NCI-H748 (cell line): ENCODE measurements around the gene MOV10.
"Not testable (repeated sequence)": the region's sequence is repeated elsewhere in the genome, so short reads cannot be mapped to it uniquely, and the experiment has no call there.

ENCODE experiments used
- DNase-seq: peaks from one replicate; lab custom pipeline; 2025; ENCODE audit not compliant: unreplicated experiment; lab: John Stamatoyannopoulos, UW

Gene MOV10, protein sequence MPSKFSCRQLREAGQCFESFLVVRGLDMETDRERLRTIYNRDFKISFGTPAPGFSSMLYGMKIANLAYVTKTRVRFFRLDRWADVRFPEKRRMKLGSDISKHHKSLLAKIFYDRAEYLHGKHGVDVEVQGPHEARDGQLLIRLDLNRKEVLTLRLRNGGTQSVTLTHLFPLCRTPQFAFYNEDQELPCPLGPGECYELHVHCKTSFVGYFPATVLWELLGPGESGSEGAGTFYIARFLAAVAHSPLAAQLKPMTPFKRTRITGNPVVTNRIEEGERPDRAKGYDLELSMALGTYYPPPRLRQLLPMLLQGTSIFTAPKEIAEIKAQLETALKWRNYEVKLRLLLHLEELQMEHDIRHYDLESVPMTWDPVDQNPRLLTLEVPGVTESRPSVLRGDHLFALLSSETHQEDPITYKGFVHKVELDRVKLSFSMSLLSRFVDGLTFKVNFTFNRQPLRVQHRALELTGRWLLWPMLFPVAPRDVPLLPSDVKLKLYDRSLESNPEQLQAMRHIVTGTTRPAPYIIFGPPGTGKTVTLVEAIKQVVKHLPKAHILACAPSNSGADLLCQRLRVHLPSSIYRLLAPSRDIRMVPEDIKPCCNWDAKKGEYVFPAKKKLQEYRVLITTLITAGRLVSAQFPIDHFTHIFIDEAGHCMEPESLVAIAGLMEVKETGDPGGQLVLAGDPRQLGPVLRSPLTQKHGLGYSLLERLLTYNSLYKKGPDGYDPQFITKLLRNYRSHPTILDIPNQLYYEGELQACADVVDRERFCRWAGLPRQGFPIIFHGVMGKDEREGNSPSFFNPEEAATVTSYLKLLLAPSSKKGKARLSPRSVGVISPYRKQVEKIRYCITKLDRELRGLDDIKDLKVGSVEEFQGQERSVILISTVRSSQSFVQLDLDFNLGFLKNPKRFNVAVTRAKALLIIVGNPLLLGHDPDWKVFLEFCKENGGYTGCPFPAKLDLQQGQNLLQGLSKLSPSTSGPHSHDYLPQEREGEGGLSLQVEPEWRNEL

DNA sequence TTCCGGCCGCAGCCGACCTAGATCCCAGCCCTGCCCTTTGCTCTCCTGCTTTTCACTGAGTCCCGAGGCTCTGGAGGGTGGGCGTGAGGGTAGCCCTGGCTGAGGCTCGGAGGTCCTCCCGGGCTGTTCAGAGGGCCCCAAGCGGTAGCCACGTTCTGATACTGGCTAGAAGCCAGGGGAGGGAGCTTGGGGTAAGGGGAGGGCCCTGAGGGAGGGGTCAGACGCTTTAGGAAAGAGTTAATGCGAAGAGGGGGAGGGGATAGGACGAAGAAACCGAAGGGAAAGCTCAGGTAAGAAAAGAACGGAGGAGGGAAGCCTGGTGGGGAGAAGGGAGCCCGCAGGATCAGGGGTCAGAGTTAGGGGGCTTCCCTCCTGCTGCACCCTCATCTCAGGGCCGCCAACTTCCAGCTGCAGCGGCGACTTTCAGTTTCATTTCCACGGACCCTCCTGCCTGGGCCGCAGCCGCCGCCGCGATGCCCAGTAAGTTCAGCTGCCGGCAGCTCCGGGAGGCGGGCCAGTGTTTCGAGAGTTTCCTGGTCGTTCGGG lies at the start of gene MOV10:
Gene MOV10 (plus strand): TSS at position 220 of the 546 bp plus-strand sequence. CDS start 254 bp downstream, at position 474.
- peak; percentile 76 for DNase-seq

DNA sequence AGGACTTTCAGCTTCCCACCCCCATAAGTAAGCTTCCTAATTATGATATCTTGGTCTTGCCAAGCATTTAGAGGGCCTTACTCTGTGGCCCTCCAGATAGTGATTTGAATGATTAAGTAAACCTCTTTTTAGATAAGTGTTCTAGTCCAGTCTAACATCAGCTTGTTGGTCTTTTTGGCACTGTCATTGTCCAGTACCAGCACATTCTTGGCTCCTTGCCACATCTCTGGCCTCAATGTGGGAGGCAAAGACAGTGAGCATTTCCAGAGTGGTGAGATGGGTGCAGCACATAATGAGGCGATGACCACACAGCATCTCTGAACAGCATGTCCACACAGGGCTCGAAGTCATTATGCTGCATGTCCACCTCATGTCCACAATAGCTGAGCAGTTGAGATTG lies 48.8 kb upstream of the MOV10 start:
- no peak for DNase-seq

DNA sequence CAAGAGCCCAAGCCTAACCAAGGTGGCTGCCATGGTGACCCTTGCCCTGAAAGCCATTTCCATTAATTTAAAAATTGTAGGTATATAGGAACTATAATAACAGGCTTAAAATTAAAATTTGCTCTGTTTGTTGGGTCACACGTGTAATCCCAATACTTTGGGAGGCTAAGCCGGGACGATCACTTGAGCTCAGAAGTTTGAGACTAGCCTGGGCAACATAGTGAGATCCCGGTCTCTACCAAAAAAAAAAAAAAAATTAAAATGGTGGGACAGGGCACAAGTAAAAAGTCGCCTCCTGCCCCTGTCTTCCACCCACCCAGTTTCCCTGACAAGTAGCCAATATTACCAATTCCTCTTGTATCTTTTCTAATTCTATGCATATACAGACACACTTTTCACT lies 48.3 kb upstream of the MOV10 start:
- no peak for DNase-seq

DNA sequence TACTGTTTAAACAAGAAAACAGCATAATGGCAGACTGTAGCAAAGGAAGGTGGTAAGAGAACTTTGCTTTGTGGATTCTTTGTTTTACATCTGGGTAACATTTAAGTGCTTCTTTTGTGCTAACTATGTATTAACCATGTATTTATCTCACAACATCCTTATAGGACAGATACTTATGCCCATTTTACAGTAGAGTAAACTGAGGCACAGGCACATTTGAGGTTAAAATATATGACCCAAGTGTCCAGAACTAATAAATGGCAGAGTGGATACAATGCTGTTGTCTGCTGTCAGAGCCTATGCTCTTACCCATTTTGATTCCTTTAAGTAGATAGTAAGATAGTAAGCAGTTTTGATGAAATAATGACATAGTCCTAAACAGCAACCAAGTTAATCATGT lies 47.6 kb upstream of the MOV10 start:
- DNase-seq = no peak

DNA sequence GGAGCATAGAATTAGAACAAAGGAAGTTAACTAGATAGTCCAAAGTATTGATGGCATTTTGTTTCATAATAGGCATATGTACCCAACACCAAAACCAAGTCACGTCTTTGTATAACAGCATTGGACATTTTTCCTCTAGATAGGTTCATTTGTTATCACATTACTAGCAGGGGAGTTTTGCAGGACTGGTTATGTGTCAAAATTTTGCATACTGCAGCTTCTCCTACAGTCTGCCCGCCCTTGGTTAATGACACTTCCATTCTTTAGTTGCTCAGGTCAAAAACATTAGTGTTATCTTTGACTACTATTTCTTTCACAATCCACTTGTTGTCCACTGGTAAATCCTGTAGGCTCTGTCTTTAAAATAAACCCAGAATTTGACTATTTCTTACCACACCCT lies 45.9 kb upstream of the MOV10 start:
- no peak for DNase-seq

DNA sequence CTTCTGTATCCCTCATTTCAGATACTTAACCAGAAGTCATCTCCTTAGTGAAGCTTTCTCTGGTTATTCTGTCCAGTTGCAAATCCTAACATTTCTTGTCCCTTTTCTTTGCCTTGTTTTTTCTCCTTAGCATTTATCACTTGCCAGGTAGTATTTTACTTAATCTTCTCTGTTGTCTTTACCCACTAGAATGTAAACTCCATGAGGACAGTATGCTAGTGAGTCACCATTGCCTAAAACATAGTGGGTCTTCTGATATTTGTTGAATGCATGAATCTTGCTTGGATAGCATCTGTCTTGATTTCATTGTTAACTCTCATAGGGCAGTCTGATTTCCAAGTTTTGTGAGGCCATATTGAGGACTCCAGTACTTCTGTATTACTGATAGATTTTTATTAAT lies 45.2 kb upstream of the MOV10 start:
- no peak for DNase-seq

DNA sequence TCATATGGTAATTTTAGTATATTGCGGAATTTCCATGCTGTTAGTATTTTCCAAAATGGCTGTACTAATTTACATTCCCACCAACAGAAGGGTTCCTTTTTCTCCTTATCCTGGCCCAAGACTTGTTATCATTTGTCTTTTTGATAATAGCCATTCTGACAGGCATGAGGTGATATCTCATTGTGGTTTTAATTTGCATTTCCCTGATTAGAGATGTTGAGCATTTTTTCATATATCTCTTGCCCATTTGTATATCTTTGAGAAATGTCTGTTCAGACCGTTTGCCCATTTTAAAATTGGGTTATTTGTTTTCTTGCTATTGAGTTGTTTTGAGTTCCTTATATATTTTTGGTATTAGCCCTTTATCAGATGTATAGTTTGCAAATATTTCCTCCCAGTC lies 40.8 kb upstream of the MOV10 start:
- DNase-seq = no peak

DNA sequence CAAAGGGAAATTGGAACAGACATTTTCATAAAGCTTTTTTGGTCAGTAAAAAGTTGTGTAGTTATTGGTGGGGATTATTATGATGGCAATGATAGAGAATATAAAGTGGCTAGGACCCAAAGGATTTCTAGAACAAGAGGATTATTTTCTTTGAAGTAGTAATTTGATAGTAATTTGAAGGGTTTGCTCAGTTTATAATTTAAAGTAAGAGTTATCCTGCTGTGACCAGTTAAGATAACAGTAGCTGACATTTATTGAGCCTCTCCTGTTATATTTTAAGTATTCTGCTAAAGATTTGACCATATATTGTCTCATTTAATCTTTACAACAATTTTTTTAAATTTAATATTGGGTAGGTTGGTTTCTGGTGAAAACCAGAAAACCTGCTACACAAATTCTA lies 40.1 kb upstream of the MOV10 start:
- no peak for DNase-seq

DNA sequence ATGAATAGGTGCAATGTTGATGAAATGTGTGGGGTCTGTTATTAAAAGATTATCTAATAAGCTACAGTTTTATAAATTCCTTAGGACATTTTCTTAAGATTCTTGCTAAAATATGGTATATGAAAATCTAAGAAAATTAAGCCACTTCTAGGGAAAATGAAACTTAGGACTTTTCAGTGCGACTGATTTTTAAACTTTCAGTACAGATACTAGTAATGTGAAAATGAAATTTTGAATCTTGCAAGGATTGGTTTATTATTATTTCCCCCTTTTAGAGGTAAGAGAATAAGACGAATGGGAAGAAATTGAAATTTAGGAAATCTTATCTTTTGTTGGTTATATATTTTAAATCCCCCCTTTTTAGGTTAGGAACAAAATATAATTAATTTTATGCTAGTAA lies 38.4 kb upstream of the MOV10 start:
- DNase-seq = no peak

DNA sequence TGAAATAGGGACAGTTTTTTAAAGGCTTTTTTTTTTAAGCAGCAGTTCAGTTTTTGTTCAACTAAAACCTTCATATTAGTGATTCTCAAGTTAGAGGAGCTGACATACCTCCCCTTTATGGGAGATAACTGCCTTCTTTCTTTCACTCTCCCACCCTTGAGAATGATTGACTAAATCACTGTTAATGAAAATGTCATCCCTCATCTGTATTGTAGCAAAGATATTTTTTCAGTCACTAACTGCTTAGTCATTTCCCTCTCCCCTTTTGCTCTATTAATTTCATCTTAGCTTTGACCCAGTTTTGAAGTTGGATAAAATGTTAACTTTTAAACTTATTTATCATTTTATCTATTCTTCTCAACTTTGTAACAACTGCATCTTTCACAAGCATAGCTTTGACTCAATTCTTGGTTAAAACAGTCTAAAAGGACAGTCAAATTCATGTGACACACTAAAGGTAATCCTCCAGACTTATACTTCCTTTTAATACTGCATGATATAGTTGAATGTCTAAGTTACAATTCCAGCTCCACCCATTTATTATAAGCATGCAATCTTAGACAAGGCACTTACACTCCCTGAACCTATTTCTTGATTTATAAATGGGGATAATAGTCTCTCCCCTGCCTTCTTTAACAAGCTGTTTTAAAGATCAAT lies 37.7 kb upstream of the MOV10 start:
- DNase-seq = no peak

DNA sequence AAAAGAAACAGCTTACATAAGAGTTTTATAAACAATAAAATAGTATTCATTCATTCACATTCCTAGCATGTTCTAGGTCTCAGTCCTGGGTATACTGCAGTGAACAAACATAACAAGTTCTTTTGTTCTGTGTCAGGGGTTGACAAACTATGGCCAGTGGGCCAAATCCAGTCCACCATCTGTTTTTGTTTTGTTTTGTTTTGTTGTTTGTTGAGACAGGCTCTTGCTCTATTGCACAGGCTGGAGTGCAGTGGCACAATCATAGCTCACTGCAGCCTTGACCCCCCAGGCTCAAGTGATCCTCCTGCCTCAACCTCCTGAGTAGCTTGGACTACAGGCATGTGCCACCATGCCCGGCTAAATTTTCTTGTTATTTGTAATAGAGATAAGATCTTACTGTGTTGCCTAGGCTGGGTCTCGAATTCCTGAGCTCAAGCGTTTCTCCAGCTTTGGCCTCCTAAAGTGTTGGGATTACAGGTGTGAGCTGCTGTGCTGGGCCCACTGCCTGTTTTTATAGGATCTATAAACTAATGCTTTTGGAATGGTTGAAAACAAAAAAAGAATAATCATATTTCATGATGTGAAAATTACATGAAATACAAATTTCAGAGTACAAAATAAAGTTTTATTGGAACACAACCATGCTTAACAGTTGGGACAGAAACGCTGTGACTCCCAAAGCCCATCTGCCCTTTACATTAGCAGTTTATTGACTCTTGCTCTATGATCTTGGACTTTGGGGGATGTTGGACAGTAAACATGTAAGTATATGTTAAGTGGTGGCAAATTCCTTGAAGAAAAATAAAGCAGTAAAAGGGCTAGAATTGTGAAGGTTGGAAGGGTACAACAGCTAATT lies 37.0 kb upstream of the MOV10 start:
- DNase-seq = no peak

DNA sequence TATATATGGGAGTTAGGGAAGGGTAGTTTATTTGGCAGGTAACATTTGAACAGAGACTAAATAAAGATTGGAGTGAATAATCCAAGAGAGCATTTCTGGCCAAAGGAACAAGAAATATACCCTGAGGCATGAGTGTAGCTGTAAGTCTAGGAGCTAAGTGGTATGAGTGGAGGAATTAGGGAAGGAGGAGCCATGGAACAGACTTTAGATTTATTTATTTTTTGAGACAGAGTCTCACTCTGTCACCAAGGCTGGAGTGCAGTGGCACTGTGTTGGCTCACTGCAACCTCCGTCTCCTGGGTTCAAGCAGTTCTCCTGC lies 36.4 kb upstream of the MOV10 start:
- no peak for DNase-seq

DNA sequence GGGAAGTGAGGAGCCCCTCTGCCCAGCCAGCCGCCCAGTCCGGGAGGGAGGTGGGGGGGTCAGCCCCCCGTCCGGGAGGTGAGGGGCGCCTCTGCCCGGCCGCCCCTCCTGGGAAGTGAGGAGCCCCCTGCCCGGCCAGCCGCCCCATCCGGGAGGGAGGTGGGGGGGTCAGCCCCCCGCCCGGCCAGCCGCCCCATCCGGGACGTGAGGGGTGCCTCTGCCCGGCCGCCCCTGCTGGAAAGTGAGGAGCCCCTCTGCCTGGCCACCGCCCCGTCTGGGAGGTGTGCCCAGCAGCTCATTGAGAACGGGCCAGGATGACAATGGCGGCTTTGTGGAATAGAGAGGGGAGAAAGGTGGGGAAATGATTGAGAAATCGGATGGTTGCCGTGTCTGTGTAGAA lies 34.0 kb upstream of the MOV10 start:
- DNase-seq = not testable (repeated sequence)

DNA sequence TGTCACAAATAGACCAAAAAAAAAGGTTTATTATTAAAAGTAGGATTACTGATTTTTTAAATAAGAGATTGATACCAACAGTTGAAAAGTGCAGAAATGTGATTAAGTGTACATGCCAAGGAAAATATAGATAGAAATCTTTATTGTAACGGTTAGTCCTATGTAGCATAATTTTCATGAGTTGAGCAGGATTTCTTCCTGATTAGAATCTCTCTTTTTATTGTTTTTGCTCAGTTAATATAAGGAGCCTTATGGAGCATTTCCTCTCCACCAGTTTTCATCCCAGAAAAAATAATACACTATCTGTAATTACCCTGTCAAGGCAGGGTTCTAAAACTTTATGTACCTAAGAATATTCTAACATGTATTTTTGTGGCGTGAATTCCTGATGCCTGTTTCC lies 31.4 kb upstream of the MOV10 start:
- no peak for DNase-seq

DNA sequence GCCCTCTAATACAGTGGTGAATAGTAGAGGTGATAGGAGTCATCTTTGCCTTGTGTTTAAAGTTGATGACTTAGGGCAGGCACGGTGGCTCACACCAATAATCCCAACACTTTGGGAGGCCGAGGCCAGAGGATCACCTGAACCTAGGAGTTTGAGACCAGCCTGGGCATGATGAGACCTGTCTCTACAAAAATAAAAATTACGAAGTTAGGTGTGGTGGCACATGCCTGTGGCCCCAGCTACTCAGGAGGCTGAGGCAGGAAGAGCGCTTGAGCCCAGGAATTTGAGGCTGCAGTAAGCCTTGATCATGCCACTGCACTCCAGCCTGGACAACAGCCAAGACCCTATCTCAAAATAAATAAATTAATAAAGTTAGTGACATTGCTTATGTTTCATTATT lies 28.2 kb upstream of the MOV10 start:
- no peak for DNase-seq

DNA sequence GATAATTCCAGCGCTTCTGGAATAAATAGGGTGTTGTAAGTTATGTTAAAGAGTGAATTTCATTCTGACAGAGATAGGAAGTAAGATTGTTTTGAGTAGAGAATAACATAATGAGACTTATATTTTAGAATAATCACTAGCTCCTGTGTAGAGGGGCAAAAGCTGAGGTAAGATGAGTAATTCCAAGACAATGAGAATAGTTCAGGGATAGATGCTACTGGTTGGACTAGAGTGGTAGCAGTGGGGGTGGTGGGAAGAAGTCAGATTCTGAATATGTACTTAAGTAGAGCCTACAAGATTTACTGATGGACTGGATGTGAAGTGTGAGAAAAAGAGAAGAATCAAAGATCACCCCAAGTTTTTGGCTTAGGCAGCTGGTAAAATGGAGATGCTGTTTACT lies 23.3 kb upstream of the MOV10 start:
- no peak for DNase-seq

DNA sequence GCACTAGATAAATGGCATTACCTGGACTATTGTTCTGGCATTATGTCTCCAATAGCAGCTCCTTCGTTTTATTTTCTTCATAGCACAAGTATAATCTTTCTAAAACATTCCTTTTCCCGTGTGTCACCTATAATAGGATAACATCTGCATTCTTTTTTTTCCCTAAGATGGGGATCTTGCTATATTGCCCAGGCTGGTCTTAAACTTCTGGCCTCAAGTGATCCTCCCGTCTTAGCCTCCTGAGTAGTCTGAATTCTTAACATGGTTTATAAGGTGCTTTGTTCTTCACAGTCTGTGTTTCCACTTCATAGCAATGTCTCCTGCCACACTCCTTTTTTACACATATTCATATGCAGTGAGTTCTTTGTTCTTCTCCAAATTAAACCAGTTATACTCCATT lies 8.6 kb upstream of the MOV10 start:
- no peak for DNase-seq

DNA sequence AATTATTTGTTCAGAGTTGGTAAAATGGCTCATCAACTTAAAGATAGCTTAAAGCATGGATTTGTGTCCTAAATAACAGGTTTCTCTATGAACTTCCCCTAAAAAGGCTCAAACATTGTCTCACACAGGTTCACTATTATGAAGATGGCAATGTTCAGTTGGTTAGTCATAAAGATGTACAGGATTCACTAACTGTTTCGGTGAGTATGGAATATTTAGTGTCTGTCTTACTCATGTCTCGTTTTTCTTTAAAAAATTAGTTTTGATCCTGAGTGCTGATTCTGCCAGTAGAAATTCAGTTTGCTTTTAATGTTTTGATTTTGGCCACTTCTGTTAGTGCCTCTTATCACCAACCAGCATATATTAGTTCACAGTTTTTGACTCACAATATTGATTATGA lies 7.5 kb upstream of the MOV10 start:
- DNase-seq = no peak

DNA sequence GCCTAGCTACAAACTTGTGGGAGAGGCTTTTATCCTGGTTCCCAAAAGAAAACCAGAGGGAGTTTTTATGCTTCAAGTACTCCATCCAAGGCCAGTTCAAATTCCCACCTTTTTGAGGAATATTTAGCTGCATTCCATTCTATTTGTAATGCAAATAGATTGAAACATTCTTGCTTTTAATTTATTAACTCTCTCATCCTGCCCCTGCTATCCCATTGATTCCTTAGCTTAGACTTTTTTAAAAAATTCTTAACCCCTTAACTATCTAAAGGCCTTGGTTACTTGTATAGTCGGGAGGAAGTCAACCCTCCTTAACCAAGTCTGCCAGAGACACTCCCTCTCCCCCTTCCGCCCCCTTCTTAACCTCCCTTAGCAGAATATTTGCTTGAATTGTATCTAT lies 2.5 kb upstream of the MOV10 start:
- DNase-seq = no peak

DNA sequence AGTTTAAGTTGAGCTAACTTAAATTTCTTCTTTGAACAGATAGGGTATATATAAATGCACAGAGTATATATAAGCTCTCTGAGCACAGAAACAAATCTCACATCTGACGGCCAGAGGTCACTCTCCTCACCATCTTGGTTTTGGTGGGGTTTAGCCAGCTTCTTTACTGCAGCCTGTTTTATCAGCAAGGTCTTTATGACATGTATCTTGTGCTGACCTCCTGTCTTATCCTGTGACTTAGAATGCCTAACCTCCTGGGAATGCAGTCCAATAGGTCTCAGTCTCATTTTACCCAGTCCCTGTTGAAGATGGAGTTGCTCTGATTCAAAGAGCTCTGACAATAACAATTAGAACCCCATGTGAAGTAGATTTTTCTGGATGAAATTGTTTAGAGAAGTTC lies 1.6 kb upstream of the MOV10 start:
- no peak for DNase-seq
